ENCODE measurements around the gene ZNF441. TPM values are rescaled to one million over a fixed set of nuclear protein-coding genes. Genes with fewer than 3 reads are reported as not detected.

The ZNF441 gene
- total and polyA plus RNA-seq, 2 of the 13 experiments (the other 11 are each of a cell fraction or from before 2014, with no cell fraction given), result 2.8 to 10.0 TPM

- TF ChIP-seq ZNF350 (CRISPR knock-in tag; IDR thresholded peaks at IDR 0.05; ENCODE audit: borderline replicate concordance, low read depth), result peak; percentile 72; the same call in 1 of the 2 replicates
- peak; percentile 93 for TF ChIP-seq ZNF501 (CRISPR knock-in tag; IDR thresholded peaks at IDR 0.05)
- TF ChIP-seq SPEN (CRISPR knock-in tag; IDR thresholded peaks at IDR 0.05; ENCODE audit: low read depth), result peak; percentile 40
- peak; percentile 50; the same call in 1 of the 2 replicates for TF ChIP-seq PAXIP1 (CRISPR knock-in tag; conservative IDR thresholded peaks at IDR 0.05)
- TF ChIP-seq ZNF264 (CRISPR knock-in tag; IDR thresholded peaks at IDR 0.05), result 0 out of 2 replicates have a peak, but pooled peaks have one; percentile 51
- peak; percentile 70; the same call in 1 of the 2 replicates for TF ChIP-seq TSC22D2 (CRISPR knock-in tag; IDR thresholded peaks at IDR 0.05; ENCODE audit: borderline replicate concordance)
- no peak for TF ChIP-seq ZNF230 (CRISPR knock-in tag; IDR thresholded peaks at IDR 0.05)
- peak; percentile 32; the same call in 1 of the 2 replicates for TF ChIP-seq PHF21A (CRISPR knock-in tag; IDR thresholded peaks at IDR 0.05)
- TF ChIP-seq SOX13 (IDR thresholded peaks at IDR 0.05), result no peak
- TF ChIP-seq SOX13 (CRISPR knock-in tag; conservative IDR thresholded peaks at IDR 0.05 in 1 of 2, IDR thresholded peaks at IDR 0.05 in 1 of 2), result peak in 1 of 2 experiments; percentile 27; a peak in 1 of 4 replicates
- TF ChIP-seq CHD2 (IDR thresholded peaks at IDR 0.05; ENCODE audit: low read depth, low read length), result peak; percentile 59; the same call in 1 of the 2 replicates
- 0 out of 2 replicates have a peak, but pooled peaks have one; percentile 72 for TF ChIP-seq ZNF33B (CRISPR knock-in tag; IDR thresholded peaks at IDR 0.05)
- no peak for TF ChIP-seq KLF15 (CRISPR knock-in tag; IDR thresholded peaks at IDR 0.05; ENCODE audit: borderline replicate concordance)
- TF ChIP-seq KLF11 (CRISPR knock-in tag; IDR thresholded peaks at IDR 0.05), result peak; percentile 54; the same call in 1 of the 2 replicates
- peak; percentile 64 for TF ChIP-seq MAX (IDR thresholded peaks at IDR 0.05)
- no peak for TF ChIP-seq ZFP41 (CRISPR knock-in tag; IDR thresholded peaks at IDR 0.05; ENCODE audit: borderline replicate concordance)
- TF ChIP-seq ZNF275 (CRISPR knock-in tag; IDR thresholded peaks at IDR 0.05; ENCODE audit: borderline replicate concordance), result peak; percentile 45; the same call in 1 of the 2 replicates
- TF ChIP-seq MTA3 (CRISPR knock-in tag; IDR thresholded peaks at IDR 0.05), result no peak
- TF ChIP-seq MAF1 (CRISPR knock-in tag; IDR thresholded peaks at IDR 0.05; ENCODE audit: borderline replicate concordance), result no peak
- 0 out of 2 replicates have a peak, but pooled peaks have one; percentile 22 for TF ChIP-seq ZFYVE20 (CRISPR knock-in tag; IDR thresholded peaks at IDR 0.05; ENCODE audit: borderline replicate concordance, low read depth)
- TF ChIP-seq ZBTB4 (CRISPR knock-in tag; IDR thresholded peaks at IDR 0.05; ENCODE audit: borderline replicate concordance), result peak; percentile 44; the same call in 1 of the 2 replicates
Observed at GRCh38 chr19:11814029-11814699, 47.4 kb downstream of the ZNF441 start, which contains the start of gene ZNF440 (continued).

All from HepG2 (cell line).